Neural cell (in vitro differentiated cells): ENCODE measurements around the gene CIAO1. TPM values are rescaled to one million over a fixed set of nuclear protein-coding genes. Genes with fewer than 3 reads are reported as not detected.

Experiments used
- H2AFZ ChIP-seq: fragments of 200-600, 300-800 bp; sonication (generic), shearing (Covaris generic); 2 replicates; pipeline ENCODE4 v1.6.0; 2014; ENCODE audit warnings: low read depth, mild to moderate bottlenecking, antibody characterized with exemption, low read length, moderate library complexity
- H3F3A ChIP-seq: fragments of 200-600 bp; shearing (Covaris generic); 2 replicates; pipeline ENCODE4 v1.6.1; 2016; ENCODE audit warnings: mild to moderate bottlenecking, moderate library complexity, mixed read lengths, antibody characterized with exemption, low read length; ENCODE audit not compliant: insufficient read depth, poor library complexity, severe bottlenecking
- H3K27ac ChIP-seq: fragments of 200-600, 300-800 bp; sonication (generic), shearing (Covaris generic); 2 replicates; pipeline ENCODE4 v1.5.1; 2014; ENCODE audit warnings: mild to moderate bottlenecking, low read length, moderate library complexity
- H3K27me3 ChIP-seq: fragments of 300-800, 200-600 bp; sonication (generic), shearing (Covaris generic); 2 replicates; pipeline ENCODE4 v1.6.0; 2014; ENCODE audit warnings: mild to moderate bottlenecking, low read depth, low read length, moderate library complexity; ENCODE audit not compliant: insufficient read depth
- H3K36me3 ChIP-seq: fragments of 300-800, 200-600 bp; sonication (generic), shearing (Covaris generic); 2 replicates; pipeline ENCODE4 v1.5.1; 2014; ENCODE audit warnings: mild to moderate bottlenecking, antibody characterized with exemption, low read length, moderate library complexity; ENCODE audit not compliant: insufficient read depth
- H3K4me2 ChIP-seq: fragments of 300-800, 200-600 bp; sonication (generic), shearing (Covaris generic); 2 replicates; pipeline ENCODE4 v1.6.0; 2014; ENCODE audit warnings: mild to moderate bottlenecking, low read length
- H3K4me3 ChIP-seq: fragments of 300-800, 200-600 bp; sonication (generic), shearing (Covaris generic); 2 replicates; pipeline ENCODE4 v1.5.1; 2014; ENCODE audit warnings: mild to moderate bottlenecking, low read length, moderate library complexity
- H3K79me2 ChIP-seq: fragments of 200-600 bp; shearing (Covaris generic); replicated peaks from 2 replicates; pipeline ENCODE4 v1.6.0; 2014; ENCODE audit warnings: mild to moderate bottlenecking, low read length, moderate library complexity; ENCODE audit not compliant: insufficient read depth
- H3K9ac ChIP-seq: fragments of 300-800, 200-600 bp; sonication (generic), shearing (Covaris generic); 2 replicates; pipeline ENCODE4 v1.6.1; 2016; ENCODE audit warnings: mild to moderate bottlenecking, low read length, mixed read lengths
- H3K9me2 ChIP-seq: fragments of 200-600 bp; shearing (Covaris generic); 2 replicates; pipeline ENCODE4 v1.6.1; 2016; ENCODE audit warnings: mild to moderate bottlenecking, low read length, mixed read lengths; ENCODE audit not compliant: insufficient read depth
- H3K9me3 ChIP-seq: fragments of 200-600, 300-800 bp; sonication (generic), shearing (Covaris generic); 2 replicates; pipeline ENCODE4 v1.6.1; 2016; ENCODE audit warnings: mild to moderate bottlenecking, mixed run types, low read length, moderate library complexity, mixed read lengths
- H4K20me1 ChIP-seq: fragments of 200-600 bp; shearing (Covaris generic); 2 replicates; pipeline ENCODE4 v1.6.1; 2016; ENCODE audit warnings: mild to moderate bottlenecking, mixed run types; ENCODE audit not compliant: insufficient read depth
- EP300 ChIP-seq: fragments of 450-650 bp; conservative IDR thresholded peaks from 2 replicates; pipeline ENCODE4 v1.6.1; 2014; ENCODE audit warnings: antibody characterized with exemption, mild to moderate bottlenecking, moderate library complexity; ENCODE audit not compliant: poor library complexity, severe bottlenecking
- EZH2 ChIP-seq: fragments of 200-600, 300-800 bp; shearing (Covaris generic), sonication (generic); IDR thresholded peaks from 2 replicates; pipeline ENCODE4 v1.6.1; 2014; ENCODE audit warnings: antibody characterized with exemption, low read length, borderline replicate concordance, mild to moderate bottlenecking; ENCODE audit not compliant: insufficient read depth, poor library complexity, severe bottlenecking
- MXI1 ChIP-seq: fragments of 450-650 bp; conservative IDR thresholded peaks from 2 replicates; pipeline ENCODE4 v1.6.1; 2014; ENCODE audit warnings: antibody characterized with exemption, mild to moderate bottlenecking; ENCODE audit not compliant: poor library complexity, severe bottlenecking
- POLR2AphosphoS5 ChIP-seq: IDR thresholded peaks from 2 replicates; pipeline ENCODE4 v1.6.1; 2012
- RAD21 ChIP-seq: fragments of 450-650 bp; conservative IDR thresholded peaks from 2 replicates; pipeline ENCODE4 v1.6.1; 2014; ENCODE audit warnings: antibody characterized with exemption, mild to moderate bottlenecking, moderate library complexity
- SMC3 ChIP-seq: fragments of 450-650 bp; conservative IDR thresholded peaks from 2 replicates; pipeline ENCODE4 v1.6.1; 2014; ENCODE audit warnings: antibody characterized with exemption, mild to moderate bottlenecking, moderate library complexity; ENCODE audit not compliant: poor library complexity
- TAF1 ChIP-seq: IDR thresholded peaks from 2 replicates; pipeline ENCODE4 v1.6.1; 2012; ENCODE audit warnings: low read depth
- polyA plus RNA-seq: library from polyadenylated mRNA; depleted of rRNA; stranded (reverse); fragments of >200 nt; gene quantifications from 2 replicates; pipeline ENCODE4 v1.2.3, GENCODE V29; 2014
- TF ChIP-seq, protein P1 (sequence below): fragments of 450-650 bp; IDR thresholded peaks from 2 replicates; pipeline ENCODE4 v1.5.1; 2014; ENCODE audit warnings: antibody characterized with exemption, mild to moderate bottlenecking, moderate library complexity; ENCODE audit not compliant: poor library complexity, severe bottlenecking
- TF ChIP-seq, protein P2 (sequence below): IDR thresholded peaks from 2 replicates; pipeline ENCODE4 v1.6.1; 2012; ENCODE audit warnings: borderline replicate concordance

Gene CIAO1
- polyA plus RNA-seq, 1 donor from 2014 or later = 182 TPM

DNA sequence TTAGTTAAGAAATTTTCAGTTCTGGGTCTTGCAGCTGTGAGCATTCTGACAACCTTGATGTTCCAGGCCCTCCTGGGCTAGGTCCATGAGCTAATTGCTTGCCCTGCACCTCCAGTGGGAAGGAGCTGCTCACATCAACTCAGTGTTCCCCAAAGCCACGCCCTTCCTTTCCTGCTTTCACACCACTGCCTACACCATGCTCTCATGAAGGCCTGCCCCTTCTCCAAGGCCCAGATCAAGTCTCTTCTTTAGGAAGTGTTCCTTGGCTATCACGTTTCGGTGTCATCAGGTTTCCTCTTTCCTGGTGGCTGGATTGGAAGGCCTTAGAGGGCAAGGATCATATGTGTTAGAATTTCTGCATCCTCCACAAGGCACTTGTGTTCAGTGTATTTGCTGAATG is 19.0 kb upstream of the CIAO1 start:
- Histone ChIP-seq H3K9me2 (no peaks in the 10 kb centered on the region), H3K4me3 (no peak overlapping the region), H3K9ac (no peak overlapping the region), H3K27ac (no peak overlapping the region), H4K20me1 (no peaks in the 10 kb centered on the region), H3F3A (no peaks in the 10 kb centered on the region), H3K9me3 (no peaks in the 10 kb centered on the region), H3K36me3 (no peaks in the 10 kb centered on the region), H3K4me2 (no peak overlapping the region), H2AFZ (no peak overlapping the region), H3K27me3 (no peaks in the 10 kb centered on the region), H3K79me2 (no peaks in the 10 kb centered on the region)
- no peak for TF ChIP-seq POLR2AphosphoS5

- no peaks in the 10 kb centered on the region for H3K36me3 ChIP-seq
- H3K4me2 ChIP-seq = no peak overlapping the region
- no peak overlapping the region for H2AFZ ChIP-seq
- TF ChIP-seq, protein P1, sequence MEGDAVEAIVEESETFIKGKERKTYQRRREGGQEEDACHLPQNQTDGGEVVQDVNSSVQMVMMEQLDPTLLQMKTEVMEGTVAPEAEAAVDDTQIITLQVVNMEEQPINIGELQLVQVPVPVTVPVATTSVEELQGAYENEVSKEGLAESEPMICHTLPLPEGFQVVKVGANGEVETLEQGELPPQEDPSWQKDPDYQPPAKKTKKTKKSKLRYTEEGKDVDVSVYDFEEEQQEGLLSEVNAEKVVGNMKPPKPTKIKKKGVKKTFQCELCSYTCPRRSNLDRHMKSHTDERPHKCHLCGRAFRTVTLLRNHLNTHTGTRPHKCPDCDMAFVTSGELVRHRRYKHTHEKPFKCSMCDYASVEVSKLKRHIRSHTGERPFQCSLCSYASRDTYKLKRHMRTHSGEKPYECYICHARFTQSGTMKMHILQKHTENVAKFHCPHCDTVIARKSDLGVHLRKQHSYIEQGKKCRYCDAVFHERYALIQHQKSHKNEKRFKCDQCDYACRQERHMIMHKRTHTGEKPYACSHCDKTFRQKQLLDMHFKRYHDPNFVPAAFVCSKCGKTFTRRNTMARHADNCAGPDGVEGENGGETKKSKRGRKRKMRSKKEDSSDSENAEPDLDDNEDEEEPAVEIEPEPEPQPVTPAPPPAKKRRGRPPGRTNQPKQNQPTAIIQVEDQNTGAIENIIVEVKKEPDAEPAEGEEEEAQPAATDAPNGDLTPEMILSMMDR = no peak
- no peak for TF ChIP-seq SMC3
- TF ChIP-seq TAF1 = no peak
- no peak for TF ChIP-seq RAD21
- TF ChIP-seq, protein P2, sequence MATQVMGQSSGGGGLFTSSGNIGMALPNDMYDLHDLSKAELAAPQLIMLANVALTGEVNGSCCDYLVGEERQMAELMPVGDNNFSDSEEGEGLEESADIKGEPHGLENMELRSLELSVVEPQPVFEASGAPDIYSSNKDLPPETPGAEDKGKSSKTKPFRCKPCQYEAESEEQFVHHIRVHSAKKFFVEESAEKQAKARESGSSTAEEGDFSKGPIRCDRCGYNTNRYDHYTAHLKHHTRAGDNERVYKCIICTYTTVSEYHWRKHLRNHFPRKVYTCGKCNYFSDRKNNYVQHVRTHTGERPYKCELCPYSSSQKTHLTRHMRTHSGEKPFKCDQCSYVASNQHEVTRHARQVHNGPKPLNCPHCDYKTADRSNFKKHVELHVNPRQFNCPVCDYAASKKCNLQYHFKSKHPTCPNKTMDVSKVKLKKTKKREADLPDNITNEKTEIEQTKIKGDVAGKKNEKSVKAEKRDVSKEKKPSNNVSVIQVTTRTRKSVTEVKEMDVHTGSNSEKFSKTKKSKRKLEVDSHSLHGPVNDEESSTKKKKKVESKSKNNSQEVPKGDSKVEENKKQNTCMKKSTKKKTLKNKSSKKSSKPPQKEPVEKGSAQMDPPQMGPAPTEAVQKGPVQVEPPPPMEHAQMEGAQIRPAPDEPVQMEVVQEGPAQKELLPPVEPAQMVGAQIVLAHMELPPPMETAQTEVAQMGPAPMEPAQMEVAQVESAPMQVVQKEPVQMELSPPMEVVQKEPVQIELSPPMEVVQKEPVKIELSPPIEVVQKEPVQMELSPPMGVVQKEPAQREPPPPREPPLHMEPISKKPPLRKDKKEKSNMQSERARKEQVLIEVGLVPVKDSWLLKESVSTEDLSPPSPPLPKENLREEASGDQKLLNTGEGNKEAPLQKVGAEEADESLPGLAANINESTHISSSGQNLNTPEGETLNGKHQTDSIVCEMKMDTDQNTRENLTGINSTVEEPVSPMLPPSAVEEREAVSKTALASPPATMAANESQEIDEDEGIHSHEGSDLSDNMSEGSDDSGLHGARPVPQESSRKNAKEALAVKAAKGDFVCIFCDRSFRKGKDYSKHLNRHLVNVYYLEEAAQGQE = no peak
- no peak for TF ChIP-seq EZH2
- no peak for TF ChIP-seq MXI1
- no peak for TF ChIP-seq POLR2AphosphoS5
- no peak for TF ChIP-seq EP300
- H3K4me3 ChIP-seq = no peak overlapping the region
- H3K79me2 ChIP-seq = no peaks in the 10 kb centered on the region
- no peaks in the 10 kb centered on the region for H3K9me2 ChIP-seq
- H3K27ac ChIP-seq = no peak overlapping the region
- no peaks in the 10 kb centered on the region for H4K20me1 ChIP-seq
- H3K9ac ChIP-seq = no peak overlapping the region
- no peaks in the 10 kb centered on the region for H3K27me3 ChIP-seq
- H3K9me3 ChIP-seq = no peaks in the 10 kb centered on the region
- no peaks in the 10 kb centered on the region for H3F3A ChIP-seq
Observed at GRCh38 chr2:96247896-96248295, 18.1 kb upstream of the CIAO1 start.

DNA sequence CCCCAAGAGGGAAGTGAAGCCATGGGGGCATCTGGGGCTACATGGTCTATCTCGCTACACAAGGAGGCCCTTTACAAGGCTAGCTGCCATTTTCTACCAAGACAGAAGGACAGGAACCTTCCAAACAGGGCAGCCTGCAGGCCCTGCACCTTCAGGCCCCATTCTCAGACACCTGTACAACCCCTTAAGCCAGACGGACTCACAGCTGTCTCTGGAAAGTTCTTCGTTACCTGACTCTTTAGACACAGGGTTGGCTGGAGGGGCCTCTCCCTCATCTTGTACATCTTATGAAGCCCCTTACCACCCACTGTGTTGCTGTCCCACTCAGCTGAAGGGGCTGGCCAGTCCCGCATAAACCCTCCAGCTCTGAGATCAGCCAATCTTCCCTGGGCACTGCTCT is 17.4 kb upstream of the CIAO1 start:
- Histone ChIP-seq H3K79me2 (no peaks in the 10 kb centered on the region), H2AFZ (no peak overlapping the region), H3F3A (no peaks in the 10 kb centered on the region), H3K9me3 (no peaks in the 10 kb centered on the region), H3K9ac (no peak overlapping the region), H3K9me2 (no peaks in the 10 kb centered on the region), H3K4me2 (no peak overlapping the region), H3K27me3 (no peaks in the 10 kb centered on the region), H3K36me3 (no peaks in the 10 kb centered on the region), H3K4me3 (no peak overlapping the region), H4K20me1 (no peaks in the 10 kb centered on the region), H3K27ac (no peak overlapping the region)
- TF ChIP-seq EP300 = no peak
